DMS53 treated with DMSO at 0.1 percent for 48 hours (cell line): ENCODE measurements around the gene LMF1.
"Not testable (repeated sequence)": the region's sequence is repeated elsewhere in the genome, so short reads cannot be mapped to it uniquely, and the experiment has no call there.

Experiments
- DNase-seq: peaks from one replicate; lab custom pipeline; 2025; ENCODE audit not compliant: unreplicated experiment; lab: John Stamatoyannopoulos, UW

LMF1 gene

DNA sequence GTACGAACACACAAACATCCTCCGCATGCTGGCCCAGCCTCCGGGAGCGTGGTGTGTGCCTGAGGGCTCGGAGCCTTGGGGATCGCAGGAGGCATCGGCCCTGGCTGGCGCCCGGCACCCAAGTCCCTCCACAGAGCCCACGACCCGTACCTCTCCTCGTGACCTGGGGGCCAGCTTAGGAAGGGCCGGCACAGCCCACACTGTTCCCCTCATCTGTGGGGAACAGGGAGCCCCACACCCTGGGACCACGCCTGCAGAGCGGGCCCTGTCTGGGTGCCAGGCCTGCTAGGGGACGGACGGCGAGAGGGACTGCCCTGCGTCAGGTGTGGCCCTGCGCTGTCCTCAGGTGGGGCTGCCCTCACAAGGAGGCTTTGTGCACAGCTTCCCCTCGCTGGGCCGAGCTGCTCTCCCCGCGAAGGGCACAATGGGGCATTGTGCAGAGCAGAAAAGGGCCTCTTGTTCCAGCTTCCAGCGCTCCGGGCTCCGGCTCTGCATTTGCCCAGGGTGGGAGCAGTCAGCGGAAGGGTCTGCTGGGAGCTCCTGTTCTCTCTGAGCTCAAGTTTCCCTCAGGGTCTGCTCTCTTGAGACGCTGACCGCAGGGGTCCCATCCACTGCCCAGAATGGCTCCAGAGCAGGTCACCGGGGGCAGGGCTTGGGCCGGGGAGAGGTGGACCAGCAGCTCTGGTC is 1.7 kb upstream of the LMF1 start:
- DNase-seq, result no peak

DNA sequence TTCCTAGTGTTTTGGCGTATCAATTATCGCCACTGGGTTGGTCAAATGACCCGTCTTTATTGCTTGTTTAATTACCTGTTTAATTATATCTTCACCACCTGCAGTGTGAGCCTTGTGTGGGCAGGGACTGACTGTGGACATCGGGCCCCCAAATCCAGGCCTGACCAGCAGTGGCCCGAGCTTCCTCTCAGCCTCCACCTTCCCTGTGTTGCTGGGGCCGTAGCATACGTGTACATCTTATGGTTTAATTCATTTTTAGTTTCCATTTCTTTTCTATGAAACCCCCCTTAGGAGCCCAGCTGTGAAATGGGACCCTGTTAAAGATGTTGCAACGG is 1.2 kb upstream of the LMF1 start:
- no peak for DNase-seq

DNA sequence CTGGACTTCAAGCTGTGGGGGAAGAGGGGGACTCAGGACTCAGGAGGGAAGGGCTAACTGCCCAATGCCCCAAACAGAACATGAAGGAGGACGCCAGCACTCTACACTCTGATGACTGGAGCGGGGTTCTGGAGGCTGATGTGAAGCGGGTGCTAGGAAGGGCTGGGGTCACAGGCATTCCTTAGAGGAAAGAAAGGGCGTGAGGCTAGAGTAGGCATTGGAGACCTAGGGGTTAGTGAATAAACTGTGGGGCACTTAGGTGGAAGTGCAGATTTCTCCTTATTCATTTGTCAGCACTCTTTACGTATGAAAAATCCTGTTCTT is 760 bp upstream of the LMF1 start:
- DNase-seq, result no peak

DNA sequence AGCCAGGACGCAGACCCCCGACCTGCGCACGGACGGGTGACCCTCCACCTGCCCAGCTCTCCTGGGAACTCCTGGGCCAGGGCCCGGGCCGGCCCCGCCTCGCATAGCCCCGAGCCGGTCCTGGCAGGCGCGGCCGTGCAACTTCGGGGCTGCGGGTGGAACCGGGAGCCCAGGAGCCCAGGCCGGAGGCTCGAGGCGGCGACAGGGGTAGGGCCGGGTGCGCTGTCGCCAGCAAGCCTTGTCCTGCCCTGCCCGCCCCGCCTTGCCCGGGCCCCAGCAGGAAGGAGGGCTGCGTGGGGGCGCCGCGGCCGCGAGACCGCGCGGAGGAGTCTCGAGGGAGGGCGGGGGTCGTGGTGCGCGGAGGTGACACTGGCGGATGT is 408 bp downstream of the LMF1 start:
- DNase-seq, result no peak

DNA sequence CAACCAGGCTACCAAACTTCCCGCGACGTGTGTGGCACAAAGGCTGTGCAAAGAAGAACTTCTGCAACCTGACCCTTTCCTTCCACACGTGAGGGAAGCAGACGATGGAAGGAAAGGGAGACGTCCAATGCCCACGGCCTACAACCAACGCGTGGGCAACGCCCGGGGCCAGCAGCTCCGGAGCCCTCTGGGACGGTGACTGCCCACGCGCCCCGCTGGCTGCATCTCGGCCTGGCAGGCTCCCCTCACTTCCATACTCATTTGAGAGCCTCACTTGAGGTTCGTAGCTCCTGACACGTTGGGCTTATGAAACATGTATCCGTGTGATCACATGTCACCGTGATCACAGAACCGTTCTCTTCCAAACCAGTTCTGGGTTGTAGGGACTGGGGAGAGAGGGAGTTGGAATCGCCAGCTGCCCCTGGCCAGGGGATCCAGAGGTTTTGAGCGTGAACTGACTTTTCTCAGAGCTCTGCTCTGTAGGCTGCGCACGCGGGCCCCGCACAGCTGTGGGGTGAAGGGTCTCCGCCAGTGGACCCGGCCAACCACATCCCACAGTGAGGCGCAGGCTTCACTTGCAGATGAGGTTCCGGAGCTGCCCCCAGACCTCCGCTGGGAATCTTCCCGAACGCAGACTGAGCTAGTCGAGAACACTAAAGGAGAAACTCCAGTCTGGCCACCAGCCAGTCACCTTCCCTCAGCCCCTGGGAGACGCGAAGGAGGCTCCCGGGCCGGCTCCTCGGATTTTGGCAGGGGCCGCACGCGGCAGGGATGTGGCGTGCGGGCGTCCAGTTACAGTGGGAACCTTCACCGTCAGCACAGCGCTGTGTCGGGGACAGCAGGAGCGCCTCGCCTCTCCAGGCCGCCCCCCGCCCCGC is 1.0 kb downstream of the LMF1 start:
- no peak for DNase-seq

DNA sequence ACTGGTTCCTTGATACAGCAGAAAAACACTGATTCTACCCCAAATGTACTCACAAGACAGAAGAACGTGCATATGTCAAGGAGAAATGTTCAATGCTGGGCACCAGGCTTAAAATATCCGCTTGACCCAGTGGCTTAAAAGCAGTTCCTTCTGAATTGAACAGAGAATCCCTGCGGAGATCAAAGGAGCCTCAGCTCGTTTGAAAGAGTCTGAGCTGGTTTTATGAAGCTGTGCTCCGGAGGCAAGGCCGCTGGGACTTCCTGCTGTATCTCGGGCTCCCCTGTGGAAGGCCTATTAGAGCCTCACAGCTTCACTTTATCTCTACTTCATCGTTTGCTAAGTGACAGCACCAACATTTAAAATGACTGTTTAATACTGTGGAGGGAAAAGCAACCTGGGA is 2.2 kb downstream of the LMF1 start:
- no peak for DNase-seq

DNA sequence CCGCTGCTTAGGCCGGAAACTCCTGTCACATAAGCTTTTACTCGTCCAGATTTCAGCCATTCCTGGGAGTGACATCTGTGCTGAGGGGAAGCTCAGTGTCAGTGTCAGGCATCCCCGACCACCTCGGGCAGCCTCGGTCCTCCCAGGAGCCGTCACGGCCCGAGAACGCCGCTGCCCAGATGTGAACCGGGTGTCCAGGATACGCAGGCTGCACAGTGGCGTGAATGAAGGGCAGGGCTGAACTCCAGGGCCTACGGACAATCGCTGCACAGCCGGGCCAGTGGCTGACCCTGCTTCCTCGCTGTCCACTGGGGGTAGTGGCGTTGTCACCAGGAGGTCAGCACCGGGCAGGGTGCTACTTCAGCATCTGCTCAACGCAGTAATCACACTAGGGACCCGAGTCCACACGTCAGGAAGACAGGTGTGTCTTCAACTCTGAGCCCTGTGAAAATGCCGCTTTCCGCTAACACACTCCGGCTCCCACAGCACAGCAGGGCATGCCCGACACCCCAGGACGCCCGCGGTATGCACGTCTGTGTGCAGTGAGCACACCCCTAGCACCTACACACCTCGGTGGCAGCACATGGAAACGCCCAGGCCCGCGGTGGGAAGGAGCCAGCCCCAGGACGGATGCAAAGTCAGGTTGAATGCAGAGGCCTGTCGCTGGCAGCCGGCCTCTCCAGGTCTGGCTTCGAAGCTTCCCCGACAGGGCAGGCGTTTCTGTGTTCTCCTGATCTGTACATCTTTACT is 3.1 kb downstream of the LMF1 start:
- DNase-seq, result no peak

DNA sequence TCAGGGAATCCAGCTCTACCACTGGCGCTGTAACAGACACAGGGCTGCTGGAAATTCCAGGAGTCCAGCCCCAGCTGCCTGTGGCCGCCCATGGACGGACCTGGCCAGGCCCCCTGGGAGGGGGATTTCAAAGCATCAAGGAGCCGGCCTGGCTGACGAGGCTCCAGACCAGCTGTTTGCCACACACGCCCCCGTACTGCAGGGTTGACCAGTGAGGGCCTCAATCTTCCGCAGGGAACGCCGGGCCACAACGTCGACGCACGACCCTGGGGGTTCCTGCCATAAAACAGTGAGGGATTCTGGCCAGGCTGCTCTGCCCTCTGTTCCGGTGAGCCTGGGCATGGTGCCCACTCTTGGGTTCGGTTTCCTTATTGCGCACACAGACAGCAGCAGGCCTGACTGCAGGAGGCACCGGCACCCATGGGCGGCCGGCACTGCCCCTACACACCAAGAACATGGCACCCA is 3.7 kb downstream of the LMF1 start:
- DNase-seq, result no peak

DNA sequence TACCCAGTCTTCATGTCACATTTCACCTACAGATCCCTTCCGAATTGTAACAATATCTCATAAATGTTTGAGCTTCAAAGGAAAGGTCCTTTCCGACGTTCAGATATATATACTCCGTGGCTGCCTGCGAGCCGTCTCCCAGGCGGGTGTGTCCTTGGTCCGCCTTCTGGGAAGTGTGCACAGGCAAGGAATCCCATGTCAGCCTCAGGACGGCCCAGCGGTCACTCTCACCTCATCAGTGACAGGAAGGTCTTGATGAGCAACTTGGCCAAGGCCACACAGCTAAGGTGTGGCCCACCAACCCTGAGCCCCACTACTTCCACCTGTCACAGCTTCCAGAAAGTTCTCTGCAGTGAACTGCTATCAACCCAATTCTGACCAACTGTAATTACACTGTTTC is 4.3 kb downstream of the LMF1 start:
- DNase-seq, result no peak

DNA sequence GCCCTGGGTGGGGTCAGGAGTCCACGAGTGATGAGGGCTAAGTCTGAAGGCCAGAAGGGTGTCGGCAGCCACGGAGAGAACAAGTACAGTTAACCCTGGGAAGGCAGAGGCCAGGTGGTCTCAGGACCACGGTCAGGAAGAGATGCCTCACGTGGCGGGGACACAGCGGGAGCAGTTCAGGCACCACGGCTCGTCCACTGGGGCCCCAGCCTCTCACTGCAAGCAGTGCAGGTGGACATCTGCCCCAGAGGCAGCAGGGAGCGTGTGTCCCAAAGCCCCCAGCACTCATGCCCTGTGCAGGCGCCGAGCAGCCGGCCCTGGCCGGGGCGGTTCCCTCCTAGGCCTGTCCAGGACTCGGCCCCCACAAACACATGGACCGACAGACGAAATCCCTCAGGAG is 4.7 kb downstream of the LMF1 start:
- no peak for DNase-seq

DNA sequence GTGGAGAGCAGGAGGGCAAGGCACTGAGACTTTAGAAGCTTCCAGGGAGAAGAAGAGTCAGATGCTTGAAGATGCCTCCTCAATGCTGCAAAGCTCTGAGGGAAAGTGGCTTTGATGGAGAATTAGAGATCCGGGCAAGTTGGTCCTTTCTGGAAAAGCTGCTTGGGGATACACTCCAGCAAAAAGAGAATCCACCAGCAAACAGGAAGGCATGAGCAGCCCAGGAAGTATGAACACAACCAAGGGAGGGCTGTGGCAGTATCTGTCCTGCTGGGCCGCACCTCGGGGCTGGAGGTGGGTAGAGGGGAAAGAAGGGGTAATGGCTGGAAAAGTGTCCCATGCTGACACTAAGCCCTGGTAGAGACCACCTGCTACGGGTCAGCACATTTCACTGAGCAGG is 5.3 kb downstream of the LMF1 start:
- DNase-seq, result no peak

DNA sequence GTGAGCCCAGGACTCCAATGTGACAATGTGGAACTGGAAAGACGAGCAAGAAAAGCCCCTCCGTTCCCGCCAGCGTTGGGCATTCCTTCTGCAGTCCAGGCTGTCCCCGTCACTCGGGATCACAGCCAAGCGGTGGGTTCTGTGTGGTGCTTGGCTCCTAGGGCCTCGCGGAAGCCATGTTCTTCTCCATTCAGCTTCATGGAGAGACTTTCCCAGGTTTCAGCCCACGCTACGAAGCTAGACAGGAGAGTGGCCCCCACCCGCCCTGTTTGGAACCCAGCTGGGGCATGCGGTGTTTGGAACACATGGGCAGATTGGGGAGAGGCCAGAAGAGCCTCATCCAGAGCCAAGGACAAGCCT is 5.8 kb downstream of the LMF1 start:
- DNase-seq, result no peak

DNA sequence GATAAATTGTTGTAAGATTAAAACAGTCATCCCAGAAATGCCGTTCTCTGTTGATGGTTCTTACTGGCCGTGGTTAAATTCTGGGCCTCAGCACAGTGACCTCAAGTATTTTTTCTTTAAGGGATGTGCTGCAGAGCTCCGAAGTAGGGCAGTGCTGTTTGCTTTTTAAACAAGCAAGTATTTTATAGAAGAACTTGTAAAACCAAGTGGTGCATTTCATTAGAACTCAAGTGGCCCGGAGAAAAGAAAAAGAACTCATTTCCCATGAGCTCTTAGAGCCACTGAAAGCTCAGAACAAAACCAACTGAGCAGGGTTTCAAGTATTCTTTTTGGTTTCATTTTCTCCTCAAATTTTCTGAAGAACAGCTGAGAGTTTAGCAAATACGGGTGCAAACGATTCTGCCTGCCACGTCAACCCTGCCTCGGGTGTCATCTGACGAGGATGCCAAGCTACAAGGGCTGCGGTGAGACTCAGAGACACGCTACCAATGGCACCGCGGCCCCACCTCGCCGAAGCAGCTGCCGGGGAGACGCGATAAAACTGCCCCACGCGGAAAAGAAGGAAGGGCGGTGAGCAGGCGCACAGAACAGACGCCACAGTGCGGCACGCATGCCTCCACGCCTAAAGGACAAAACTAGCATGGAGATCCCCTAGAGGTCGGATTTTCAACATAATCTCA is 6.3 kb downstream of the LMF1 start:
- DNase-seq, result no peak

DNA sequence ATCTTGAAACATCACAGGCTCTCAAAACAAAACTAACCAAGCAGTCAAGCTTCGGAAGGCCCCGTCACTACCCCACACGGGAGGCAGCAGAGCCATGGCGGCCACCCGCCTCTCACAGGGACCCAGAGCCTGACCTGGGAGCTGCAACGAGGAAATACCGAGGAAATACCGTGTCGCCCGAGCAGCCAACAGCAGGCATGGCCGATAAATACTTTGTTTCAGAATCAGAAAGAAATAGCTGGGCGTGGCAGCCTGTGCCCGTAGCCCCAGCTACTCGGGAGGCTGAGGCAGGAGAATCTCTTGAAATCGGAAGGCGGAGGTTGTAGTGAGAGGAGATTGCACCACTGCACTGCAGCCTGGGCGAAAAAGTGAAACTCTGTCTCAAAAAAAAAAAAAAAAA is 6.9 kb downstream of the LMF1 start:
- DNase-seq, result no peak

DNA sequence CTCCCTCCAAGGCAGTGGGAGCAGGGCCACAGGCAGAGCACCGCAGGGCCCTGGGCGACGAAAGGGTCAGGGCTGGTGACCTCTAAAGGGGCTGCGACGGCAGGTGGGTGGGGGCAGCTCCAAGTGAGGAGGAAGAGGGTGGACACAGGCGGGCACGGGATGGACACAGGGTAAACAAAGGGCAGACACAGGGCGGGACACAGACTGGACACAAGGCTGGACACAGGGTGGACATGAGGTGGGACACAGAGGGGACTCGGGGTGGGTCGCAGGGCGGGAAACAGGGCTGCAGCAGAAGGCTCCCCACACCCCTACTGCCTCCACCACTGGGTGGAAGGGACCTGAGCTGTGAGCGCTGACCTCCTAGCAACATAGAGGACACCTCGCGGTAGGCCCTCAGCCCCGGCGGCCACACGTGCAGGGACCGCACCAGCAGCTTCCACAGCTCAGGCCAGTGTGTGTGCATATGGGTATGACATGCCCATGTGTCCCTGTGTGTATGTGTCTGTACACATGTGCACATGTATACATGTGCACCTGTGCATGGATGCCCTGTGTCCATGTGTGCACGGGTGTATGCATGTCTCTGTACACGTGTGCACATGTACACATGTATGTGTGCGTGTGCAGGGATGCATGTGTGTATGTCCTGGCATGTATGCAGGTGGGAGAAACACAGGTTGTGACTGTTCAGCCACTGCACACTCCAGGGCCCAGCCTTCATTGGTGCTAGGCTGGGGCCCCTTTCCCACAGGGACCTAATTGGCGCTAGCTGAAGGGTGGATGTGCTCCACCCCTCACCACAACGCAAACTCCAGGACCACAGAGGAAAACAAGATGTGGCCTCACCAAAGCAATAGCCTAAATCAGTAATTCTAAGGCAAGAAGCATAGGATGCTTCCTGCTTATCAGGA is 7.6 kb downstream of the LMF1 start:
- no peak for DNase-seq

DNA sequence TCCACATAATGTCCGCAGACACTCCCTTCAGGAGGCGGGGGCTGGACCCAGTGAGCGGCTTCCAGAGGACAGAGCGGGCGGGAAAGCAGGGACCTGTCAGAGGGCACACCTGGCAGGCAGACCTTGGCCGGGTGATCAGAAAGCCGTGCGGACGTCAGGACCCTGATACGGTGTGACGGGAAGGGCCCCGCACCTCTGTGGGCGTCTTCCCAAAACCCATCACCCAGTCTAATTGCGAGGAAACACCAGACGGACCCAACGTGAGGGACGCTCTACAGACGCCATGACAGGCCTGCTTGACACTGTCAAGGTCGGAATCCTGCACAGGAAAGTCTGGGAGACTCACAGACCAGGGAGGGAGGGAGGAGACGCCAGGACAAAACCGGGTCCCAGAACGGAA is 8.4 kb downstream of the LMF1 start:
- no peak for DNase-seq

DNA sequence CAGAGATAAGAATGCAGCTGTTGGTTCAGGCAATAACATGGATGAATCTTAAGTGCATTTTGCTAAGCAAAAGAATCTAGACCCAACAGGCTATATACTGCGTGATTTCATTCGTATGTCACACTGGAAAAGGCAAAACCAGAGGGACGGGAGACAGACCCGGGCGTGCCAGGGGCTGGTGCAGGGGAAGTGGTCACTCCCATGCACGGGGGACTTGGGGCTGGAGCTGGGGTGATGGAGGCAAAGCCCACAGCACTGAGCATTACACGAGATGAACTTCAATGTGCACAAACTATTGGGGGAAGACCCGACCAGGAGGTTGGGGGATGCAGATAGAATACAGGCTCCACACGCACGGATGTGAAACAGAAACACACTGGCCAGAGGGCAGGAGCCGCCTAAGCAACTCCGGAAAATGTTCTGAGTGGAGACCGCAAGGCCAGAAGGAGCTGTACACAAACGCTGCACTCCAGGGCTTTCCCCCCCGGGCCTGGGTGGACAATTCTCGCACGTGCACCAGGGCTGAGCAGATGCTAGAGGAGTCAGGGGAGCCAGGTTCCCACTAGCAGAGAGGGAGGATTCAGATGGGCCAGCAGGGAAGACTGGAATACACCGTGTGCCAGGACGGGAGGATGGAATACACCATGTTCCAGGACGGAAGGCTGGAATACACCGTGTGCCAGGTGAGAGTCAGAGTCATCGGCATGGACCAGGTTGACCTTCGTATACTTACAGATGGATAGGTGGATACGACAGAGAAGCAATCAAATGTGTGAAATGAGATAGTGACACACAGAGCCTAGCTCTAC is 11.3 kb downstream of the LMF1 start:
- DNase-seq, result no peak

DNA sequence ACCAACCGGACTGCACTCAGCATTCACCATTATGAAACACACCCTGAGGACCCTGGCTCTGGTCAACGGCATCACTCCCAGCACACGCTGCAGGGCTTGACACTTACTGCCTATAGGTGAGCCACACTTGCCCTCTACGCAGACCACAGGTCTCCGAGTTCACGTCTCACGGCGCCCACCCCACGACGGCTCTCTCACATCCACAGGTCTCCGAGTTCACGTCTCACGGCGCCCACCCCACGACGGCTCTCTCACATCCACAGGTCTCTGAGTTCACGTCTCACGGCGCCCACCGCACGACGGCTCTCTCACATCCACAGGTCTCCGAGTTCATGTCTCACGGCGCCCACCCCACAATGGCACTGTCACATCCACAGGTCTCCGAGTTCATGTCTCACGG is 15.0 kb downstream of the LMF1 start:
- not testable (repeated sequence) for DNase-seq

DNA sequence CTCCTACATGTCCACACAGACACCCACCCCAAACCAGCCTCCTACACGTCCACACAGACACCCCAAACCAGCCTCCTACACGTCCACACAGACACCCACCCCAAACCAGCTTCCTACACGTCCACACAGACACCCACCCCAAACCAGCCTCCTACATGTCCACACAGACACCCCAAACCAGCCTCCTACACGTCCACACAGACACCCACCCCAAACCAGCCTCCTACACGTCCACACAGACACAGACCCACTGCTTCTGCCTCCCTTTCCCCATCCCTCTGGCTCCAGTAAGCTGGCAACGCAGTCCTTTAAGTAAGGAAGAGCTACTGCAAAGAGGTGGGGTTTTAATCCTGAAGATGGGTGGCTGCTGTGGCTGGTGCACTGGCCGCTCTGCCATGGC is 17.0 kb downstream of the LMF1 start:
- DNase-seq, result not testable (repeated sequence)

DNA sequence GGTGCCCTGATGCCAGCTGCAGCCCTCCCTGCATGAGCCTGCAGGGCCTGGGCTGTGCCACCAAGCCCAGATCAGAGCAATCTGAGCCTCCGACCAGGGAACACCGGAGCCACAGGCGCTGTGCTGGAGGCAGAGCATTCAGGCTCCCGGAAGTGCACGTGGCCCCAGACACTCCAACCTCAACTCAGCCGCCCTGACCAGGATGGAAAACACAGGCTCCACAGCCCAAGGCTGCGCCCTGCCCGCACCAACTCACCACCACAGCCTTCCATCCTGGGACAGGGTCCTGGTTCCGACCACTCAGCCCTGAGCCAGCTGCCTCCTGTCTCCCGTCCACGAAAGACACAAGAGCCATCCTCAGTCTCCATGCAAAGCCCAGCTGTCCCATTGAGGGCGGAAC is 18.5 kb downstream of the LMF1 start:
- no peak for DNase-seq
